GM18873 (cell line): ENCODE measurements around the gene REXO1.
"Not testable (repeated sequence)": the region's sequence is repeated elsewhere in the genome, so short reads cannot be mapped to it uniquely, and the experiment has no call there.

ENCODE experiments used
- ATAC-seq: cut with Tn5 transposase; IDR thresholded peaks from one replicate; pipeline ENCODE4 v1.9.1; 2021; ENCODE audit warnings: mild to moderate bottlenecking, moderate library complexity, moderate number of reproducible peaks; ENCODE audit not compliant: unreplicated experiment, low FRiP score

The REXO1 gene

GRCh38 chr19:1805401-1806183, 42.7 kb downstream of the REXO1 start:
- no peak for ATAC-seq

- no peak for ATAC-seq
Measured at GRCh38 chr19:1804858-1805257, 43.4 kb downstream of the REXO1 start.

- ATAC-seq = no peak
Measured at GRCh38 chr19:1799695-1800342, 48.5 kb downstream of the REXO1 start.

GRCh38 chr19:1797313-1797712, 51.0 kb downstream of the REXO1 start:
- not testable (repeated sequence) for ATAC-seq

- ATAC-seq = no peak
Measured at GRCh38 chr19:1796395-1797142, 51.7 kb downstream of the REXO1 start.

GRCh38 chr19:1794424-1795172, 53.7 kb downstream of the REXO1 start:
- no peak for ATAC-seq

GRCh38 chr19:1791879-1792278, 56.4 kb downstream of the REXO1 start:
- ATAC-seq = no peak

GRCh38 chr19:1790054-1790792, 58.1 kb downstream of the REXO1 start:
- ATAC-seq = no peak

- no peak for ATAC-seq
Measured at GRCh38 chr19:1789261-1790041, 58.8 kb downstream of the REXO1 start.

- ATAC-seq = no peak
Measured at GRCh38 chr19:1787116-1787515, 61.2 kb downstream of the REXO1 start.

- no peak for ATAC-seq
Measured at GRCh38 chr19:1786668-1787067, 61.6 kb downstream of the REXO1 start.

GRCh38 chr19:1785310-1785709, 63.0 kb downstream of the REXO1 start:
- ATAC-seq = no peak

GRCh38 chr19:1783874-1784273, 64.4 kb downstream of the REXO1 start:
- ATAC-seq = no peak

- ATAC-seq = no peak
Measured at GRCh38 chr19:1783354-1783753, 64.9 kb downstream of the REXO1 start.

- no peak for ATAC-seq
Measured at GRCh38 chr19:1782521-1782920, 65.8 kb downstream of the REXO1 start.

- ATAC-seq = no peak
Measured at GRCh38 chr19:1780272-1780958, 67.9 kb downstream of the REXO1 start.

- ATAC-seq = no peak
Measured at GRCh38 chr19:1779574-1779973, 68.7 kb downstream of the REXO1 start.

GRCh38 chr19:1777149-1777548, 71.1 kb downstream of the REXO1 start:
- no peak for ATAC-seq
